ENCODE results near the gene IGSF21.

DNA sequence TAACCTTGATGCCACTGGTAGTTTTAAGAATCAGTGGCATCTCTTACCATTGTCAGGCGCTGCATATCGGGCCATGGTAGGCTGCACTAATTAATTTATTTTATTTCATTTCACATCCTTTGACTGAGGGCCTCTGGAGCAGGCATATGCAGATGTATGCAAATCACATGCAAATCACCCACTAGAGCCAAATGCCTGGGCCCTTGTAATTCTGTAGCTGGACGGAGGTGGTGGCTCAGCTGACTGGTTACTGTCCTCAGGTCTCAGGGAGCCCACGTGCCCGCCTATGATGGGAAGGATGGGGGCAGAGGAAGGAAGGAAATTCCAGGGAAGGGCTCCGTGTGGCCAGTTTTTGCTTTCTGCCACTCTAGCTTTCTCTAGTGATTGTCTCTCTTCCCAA, 122.7 kb downstream of the IGSF21 start:
- TF ChIP-seq POLR2AphosphoS5 (IDR thresholded peaks at IDR 0.05) (no peak), EP300 (IDR thresholded peaks at IDR 0.05) (no peak)

Data from gastroesophageal sphincter (tissue), 2 donors.